ENCODE measurements around the gene LYVE1.

LYVE1 gene

GRCh38 chr11:10551845-10552352 lies 16.6 kb downstream of the LYVE1 start:
- DNase-seq: no peak

GRCh38 chr11:10551290-10551592 lies 17.2 kb downstream of the LYVE1 start:
- DNase-seq: no peak

- DNase-seq: no peak
These were observed 17.8 kb downstream of the LYVE1 start for GRCh38 chr11:10550503-10551289.

- no peak for DNase-seq
These were observed 23.7 kb downstream of the LYVE1 start for GRCh38 chr11:10544491-10545465.

- DNase-seq: no peak
These were observed 24.7 kb downstream of the LYVE1 start for GRCh38 chr11:10543782-10544181.

- no peak for DNase-seq
These were observed 25.7 kb downstream of the LYVE1 start for GRCh38 chr11:10542776-10543175.

- DNase-seq: no peak
These were observed 26.9 kb downstream of the LYVE1 start for GRCh38 chr11:10541561-10541930.

- DNase-seq: peak; percentile 71
These were observed 27.4 kb downstream of the LYVE1 start, which contains the start of gene RNF141 for GRCh38 chr11:10540915-10541560. RNF141 (minus strand) TSS chr11:10541187; CDS start chr11:10534158, 7,029 bp downstream.

GRCh38 chr11:10540546-10540914 lies 27.9 kb downstream of the LYVE1 start:
- DNase-seq: peak; percentile 23

- no peak for DNase-seq
These were observed 29.1 kb downstream of the LYVE1 start for GRCh38 chr11:10539339-10539738.

- DNase-seq: no peak
These were observed 29.5 kb downstream of the LYVE1 start for GRCh38 chr11:10538924-10539323.

GRCh38 chr11:10537600-10537999 lies 30.9 kb downstream of the LYVE1 start:
- DNase-seq: no peak

GRCh38 chr11:10534316-10534715 lies 34.1 kb downstream of the LYVE1 start:
- no peak for DNase-seq

- no peak for DNase-seq
These were observed 35.1 kb downstream of the LYVE1 start for GRCh38 chr11:10533323-10533722.

GRCh38 chr11:10532526-10532925 lies 35.9 kb downstream of the LYVE1 start:
- DNase-seq: no peak

- DNase-seq: no peak
These were observed 39.2 kb downstream of the LYVE1 start for GRCh38 chr11:10529279-10529678.

GRCh38 chr11:10528121-10528520 lies 40.3 kb downstream of the LYVE1 start:
- DNase-seq: no peak

GRCh38 chr11:10526974-10527918 lies 41.2 kb downstream of the LYVE1 start:
- DNase-seq: no peak

GRCh38 chr11:10524471-10524870 lies 44.0 kb downstream of the LYVE1 start:
- DNase-seq: no peak

- DNase-seq: no peak
These were observed 45.5 kb downstream of the LYVE1 start for GRCh38 chr11:10522921-10523320.

- DNase-seq: no peak
These were observed 46.2 kb downstream of the LYVE1 start for GRCh38 chr11:10522276-10522675.

GRCh38 chr11:10520562-10520961 lies 47.9 kb downstream of the LYVE1 start:
- no peak for DNase-seq
